CD4-positive, CD25-positive, alpha-beta regulatory T cell (primary cell): ENCODE measurements around the gene ZBTB22. TPM values are rescaled to one million over a fixed set of nuclear protein-coding genes. Genes with fewer than 3 reads are reported as not detected.

Experiments
- ATAC-seq, 2 donors: fragments of 150-1000 bp; cut with Tn5 transposase; one replicate each; pipeline ENCODE4 v1.10.0; 2021; ENCODE audit warnings: low read depth in 2 of 2, moderate number of reproducible peaks in 2 of 2, moderate library complexity in 1 of 2
- DNase-seq, 3 donors: peaks; one replicate each; pipeline versions ENCODE4 v3.0.0 to v3.0.0-alpha.2; 2012 to 2022; ENCODE audit warnings: mixed read lengths in 1 of 3
- H3K27ac ChIP-seq: one replicate; pipeline ENCODE4 v1.7.0; 2013; ENCODE audit warnings: mild to moderate bottlenecking, low read length; ENCODE audit not compliant: insufficient read depth, poor library complexity, severe bottlenecking
- H3K27me3 ChIP-seq: one replicate; pipeline ENCODE4 v1.7.0; 2013; ENCODE audit warnings: low read length; ENCODE audit not compliant: control insufficient read depth, insufficient read depth
- H3K36me3 ChIP-seq: one replicate; pipeline ENCODE4 v1.7.0; 2013; ENCODE audit warnings: mild to moderate bottlenecking, low read length, moderate library complexity; ENCODE audit not compliant: control insufficient read depth, insufficient read depth
- H3K4me1 ChIP-seq: 2 replicates; pipeline ENCODE4 v1.7.0; 2013; ENCODE audit warnings: mild to moderate bottlenecking, low read length; ENCODE audit not compliant: insufficient read depth, control insufficient read depth, poor library complexity, severe bottlenecking
- H3K4me3 ChIP-seq: one replicate; pipeline ENCODE4 v1.7.0; 2013; ENCODE audit warnings: low read depth, mild to moderate bottlenecking, low read length, moderate library complexity
- H3K9me3 ChIP-seq, 2 experiments: 1 replicate in 1 of 2; 2 replicates in 1 of 2; pipeline ENCODE4 v1.7.0; 2013; ENCODE audit warnings: low read length in 2 of 2, mild to moderate bottlenecking in 1 of 2, moderate library complexity in 1 of 2; ENCODE audit not compliant: control insufficient read depth in 2 of 2
- H3K27ac Mint-ChIP-seq, 3 donors: one replicate each; pipeline ENCODE4 v1.8.0; 2020 to 2022; ENCODE audit warnings: mild to moderate bottlenecking in 3 of 3, mixed read lengths in 3 of 3, moderate library complexity in 2 of 3
- H3K27me3 Mint-ChIP-seq: one replicate; pipeline ENCODE4 v1.8.0; 2022; ENCODE audit warnings: mild to moderate bottlenecking, mixed read lengths
- H3K36me3 Mint-ChIP-seq: one replicate; pipeline ENCODE4 v1.8.0; 2020; ENCODE audit warnings: mixed read lengths
- H3K4me1 Mint-ChIP-seq, 4 donors: one replicate each; pipeline ENCODE4 v1.8.0; 2020 to 2022; ENCODE audit warnings: mixed read lengths in 4 of 4, mild to moderate bottlenecking in 1 of 4
- H3K4me3 Mint-ChIP-seq, 4 donors: one replicate each; pipeline ENCODE4 v1.8.0; 2020 to 2022; ENCODE audit warnings: mild to moderate bottlenecking in 4 of 4, mixed read lengths in 4 of 4, moderate library complexity in 3 of 4
- H3K9me3 Mint-ChIP-seq, 7 donors: one replicate each; pipeline ENCODE4 v1.8.0; 2020 to 2022; ENCODE audit warnings: mixed read lengths in 7 of 7, mild to moderate bottlenecking in 3 of 7, moderate library complexity in 2 of 7
- polyA plus RNA-seq, 4 donors: library from polyadenylated mRNA; unstranded; fragments of 300-500 nt; fragmentation: Illumina TruSeq; gene quantifications; one replicate each; pipeline ENCODE4 v1.2.3, GENCODE V29; 2021
- total RNA-seq: library from RNA; stranded (reverse); gene quantifications from one replicate; pipeline ENCODE4 v1.2.3, GENCODE V29; 2022

The ZBTB22 gene
- total and polyA plus RNA-seq, 5 donors from 2014 or later, result 8.3 to 19.4 (median 13.2) TPM

- Mint-ChIP-seq H3K27me3 (no peaks in the 10 kb centered on the region), H3K27ac (peak overlapping the region in 1 of 3 donors; percentile 71), H3K4me3 (no peak overlapping the region), H3K9me3 (no peaks in the 10 kb centered on the region), H3K36me3 (no peaks in the 10 kb centered on the region), H3K4me1 (peaks cover 0 to 27% (median 7%) of the 10 kb centered on the region in 4 donors)
- Histone ChIP-seq H3K4me1 (peaks cover 20% of the 10 kb centered on the region), H3K27me3 (no peaks in the 10 kb centered on the region), H3K27ac (no peak overlapping the region), H3K4me3 (no peak overlapping the region), H3K36me3 (no peaks in the 10 kb centered on the region), H3K9me3 (no peaks in the 10 kb centered on the region)
- no peak for ATAC-seq
- no peak for DNase-seq
Observed at GRCh38 chr6:33339193-33339592, 21.6 kb upstream of the ZBTB22 start.

- peaks cover 0 to 14% (median 0%) of the 10 kb centered on the region in 4 donors for H3K4me1 Mint-ChIP-seq
- ATAC-seq, result no peak
Observed at GRCh38 chr6:33336495-33336894, 19.0 kb upstream of the ZBTB22 start.

GRCh38 chr6:33335916-33336315 is 18.4 kb upstream of the ZBTB22 start:
- Histone ChIP-seq H3K36me3 (no peaks in the 10 kb centered on the region), H3K4me1 (no peaks in the 10 kb centered on the region), H3K4me3 (no peak overlapping the region), H3K27ac (no peak overlapping the region), H3K9me3 (no peaks in the 10 kb centered on the region), H3K27me3 (no peaks in the 10 kb centered on the region)
- DNase-seq (no peak), ATAC-seq (no peak)
- H3K27me3 Mint-ChIP-seq, result no peaks in the 10 kb centered on the region
- no peaks in the 10 kb centered on the region for H3K36me3 Mint-ChIP-seq
- H3K4me1 Mint-ChIP-seq, result peaks cover 0 to 14% (median 0%) of the 10 kb centered on the region in 4 donors
- H3K27ac Mint-ChIP-seq, result no peak overlapping the region
- H3K4me3 Mint-ChIP-seq, result no peak overlapping the region
- H3K9me3 Mint-ChIP-seq, result no peaks in the 10 kb centered on the region

More at GRCh38 chr6:33336495-33336894, 19.0 kb upstream of the ZBTB22 start:
- Histone ChIP-seq H3K27ac (no peak overlapping the region), H3K9me3 (no peaks in the 10 kb centered on the region), H3K4me1 (no peaks in the 10 kb centered on the region), H3K36me3 (no peaks in the 10 kb centered on the region), H3K27me3 (no peaks in the 10 kb centered on the region), H3K4me3 (no peak overlapping the region)
- Mint-ChIP-seq H3K4me3 (no peak overlapping the region), H3K9me3 (no peaks in the 10 kb centered on the region), H3K27ac (no peak overlapping the region), H3K36me3 (no peaks in the 10 kb centered on the region), H3K27me3 (no peaks in the 10 kb centered on the region)
- DNase-seq, result no peak

DNA sequence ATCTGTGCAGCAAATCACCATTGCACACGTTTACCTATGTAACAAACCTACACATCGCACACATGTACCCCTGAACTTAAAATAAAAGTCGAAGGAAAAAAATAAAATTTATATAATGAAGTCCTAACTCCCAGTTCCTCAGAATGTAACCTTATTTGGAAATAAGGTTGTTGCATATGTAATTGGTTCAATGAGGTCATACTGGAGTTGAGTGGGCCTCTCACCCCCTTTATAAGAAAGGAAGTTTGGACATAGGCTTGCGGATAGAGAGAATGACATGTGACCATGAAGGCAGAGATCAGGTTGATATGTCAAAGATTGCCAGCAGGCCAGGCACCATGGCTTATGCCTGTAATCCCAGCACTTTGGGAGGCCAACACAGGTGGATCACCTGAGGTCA is 16.1 kb upstream of the ZBTB22 start:
- no peak overlapping the region for H3K27ac Mint-ChIP-seq
- Histone ChIP-seq H3K4me1 (no peaks in the 10 kb centered on the region), H3K36me3 (no peaks in the 10 kb centered on the region), H3K4me3 (no peak overlapping the region), H3K27ac (no peak overlapping the region), H3K27me3 (no peaks in the 10 kb centered on the region), H3K9me3 (no peaks in the 10 kb centered on the region)
- DNase-seq, result no peak
- ATAC-seq, result no peak
- no peaks in the 10 kb centered on the region for H3K36me3 Mint-ChIP-seq
- no peak overlapping the region for H3K4me3 Mint-ChIP-seq
- no peaks in the 10 kb centered on the region for H3K9me3 Mint-ChIP-seq
- H3K27me3 Mint-ChIP-seq, result no peaks in the 10 kb centered on the region
- peaks cover 0 to 3% (median 0%) of the 10 kb centered on the region in 4 donors for H3K4me1 Mint-ChIP-seq

GRCh38 chr6:33330736-33331135 is 13.2 kb upstream of the ZBTB22 start:
- H3K9me3 Mint-ChIP-seq, result no peaks in the 10 kb centered on the region
- Histone ChIP-seq H3K9me3 (no peaks in the 10 kb centered on the region), H3K4me3 (no peak overlapping the region), H3K36me3 (no peaks in the 10 kb centered on the region), H3K27me3 (no peaks in the 10 kb centered on the region), H3K27ac (no peak overlapping the region), H3K4me1 (no peaks in the 10 kb centered on the region)
- H3K4me3 Mint-ChIP-seq, result no peak overlapping the region
- H3K27ac Mint-ChIP-seq, result no peak overlapping the region
- no peaks in the 10 kb centered on the region for H3K27me3 Mint-ChIP-seq
- ATAC-seq (no peak), DNase-seq (no peak)
- H3K36me3 Mint-ChIP-seq, result no peaks in the 10 kb centered on the region
- H3K4me1 Mint-ChIP-seq, result peaks cover 0 to 3% (median 1%) of the 10 kb centered on the region in 4 donors

DNA sequence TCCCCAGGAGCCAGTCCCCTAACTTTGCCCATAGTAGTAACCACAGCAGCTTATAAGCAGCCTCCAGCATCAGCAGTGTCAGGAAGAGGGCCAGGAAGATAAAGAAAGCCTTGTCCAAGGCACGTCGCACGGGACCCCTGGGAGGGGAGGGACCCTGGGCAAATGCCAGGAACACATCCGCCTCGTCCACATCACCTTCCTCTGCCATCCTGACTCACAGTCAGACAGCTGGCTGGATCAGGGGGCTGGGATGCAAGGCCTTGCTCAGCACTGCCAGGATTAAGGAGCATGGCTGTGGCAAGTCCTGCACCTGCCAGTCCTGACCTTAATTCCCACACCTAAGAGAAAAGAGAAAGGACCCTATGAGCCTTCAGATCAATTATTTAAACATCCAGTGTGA is 11.5 kb upstream of the ZBTB22 start:
- no peaks in the 10 kb centered on the region for H3K27me3 Mint-ChIP-seq
- H3K27ac ChIP-seq, result no peak overlapping the region
- H3K4me3 ChIP-seq, result no peak overlapping the region
- H3K4me1 ChIP-seq, result peaks cover 5% of the 10 kb centered on the region
- H3K9me3 Mint-ChIP-seq, result no peaks in the 10 kb centered on the region
- no peaks in the 10 kb centered on the region for H3K36me3 Mint-ChIP-seq
- no peaks in the 10 kb centered on the region for H3K36me3 ChIP-seq
- H3K4me1 Mint-ChIP-seq, result peaks cover 0 to 5% (median 4%) of the 10 kb centered on the region in 4 donors
- no peaks in the 10 kb centered on the region for H3K9me3 ChIP-seq
- DNase-seq (no peak), ATAC-seq (no peak)
- H3K4me3 Mint-ChIP-seq, result no peak overlapping the region
- peak overlapping the region in 1 of 3 donors; percentile 88 for H3K27ac Mint-ChIP-seq
- H3K27me3 ChIP-seq, result no peaks in the 10 kb centered on the region

- peaks cover 25% of the 10 kb centered on the region for H3K36me3 Mint-ChIP-seq
- ATAC-seq, result no peak
- H3K27me3 ChIP-seq, result no peaks in the 10 kb centered on the region
- H3K27me3 Mint-ChIP-seq, result no peaks in the 10 kb centered on the region
- peak overlapping the region; percentile 86 for H3K27ac ChIP-seq
- H3K36me3 ChIP-seq, result peaks cover 26% of the 10 kb centered on the region
- H3K4me1 ChIP-seq, result peaks cover 47% of the 10 kb centered on the region
- peak overlapping the region; percentile 95 to 99 (median 98) for H3K27ac Mint-ChIP-seq
- H3K9me3 ChIP-seq, result no peaks in the 10 kb centered on the region
- H3K4me1 Mint-ChIP-seq, result peaks cover 4 to 52% (median 26%) of the 10 kb centered on the region in 4 donors
- H3K4me3 Mint-ChIP-seq, result peak overlapping the region; percentile 90 to 100 (median 98)
- peak overlapping the region; percentile 96 for H3K4me3 ChIP-seq
- H3K9me3 Mint-ChIP-seq, result peaks cover 0 to 1% (median 0%) of the 10 kb centered on the region in 7 donors
- DNase-seq, result peak in 1 of 3 donors; percentile 20
Observed at GRCh38 chr6:33324125-33324524, 6.6 kb upstream of the ZBTB22 start.

- Histone ChIP-seq H3K4me1 (peaks cover 52% of the 10 kb centered on the region), H3K27ac (peak overlapping the region; percentile 86), H3K9me3 (no peaks in the 10 kb centered on the region), H3K27me3 (no peaks in the 10 kb centered on the region), H3K36me3 (peaks cover 31% of the 10 kb centered on the region), H3K4me3 (peak overlapping the region; percentile 96)
- Mint-ChIP-seq H3K27ac (peak overlapping the region; percentile 95 to 99 (median 98)), H3K27me3 (no peaks in the 10 kb centered on the region), H3K4me3 (peak overlapping the region; percentile 90 to 100 (median 98)), H3K9me3 (peaks cover 0 to 1% (median 0%) of the 10 kb centered on the region in 7 donors), H3K36me3 (peaks cover 31% of the 10 kb centered on the region), H3K4me1 (peaks cover 4 to 58% (median 31%) of the 10 kb centered on the region in 4 donors)
- DNase-seq (no peak), ATAC-seq (no peak)
Observed at GRCh38 chr6:33323623-33323948, 6.0 kb upstream of the ZBTB22 start.
